NCI-H146 (cell line): ENCODE results near the gene CD300LG.

Experiments used
- DNase-seq: peaks from one replicate; lab custom pipeline; 2025; lab: John Stamatoyannopoulos, UW

Gene CD300LG

GRCh38 chr17:43825567-43825966, 21.4 kb upstream of the CD300LG start:
- no peak for DNase-seq

- no peak for DNase-seq
Observed at GRCh38 chr17:43826206-43826605, 20.8 kb upstream of the CD300LG start.

- DNase-seq, result no peak
Observed at GRCh38 chr17:43827596-43827995, 19.4 kb upstream of the CD300LG start.

GRCh38 chr17:43829738-43830137, 17.2 kb upstream of the CD300LG start:
- DNase-seq, result no peak

GRCh38 chr17:43830510-43831140, 16.4 kb upstream of the CD300LG start:
- no peak for DNase-seq

- DNase-seq, result no peak
Observed at GRCh38 chr17:43831633-43832032, 15.3 kb upstream of the CD300LG start.

GRCh38 chr17:43832168-43832975, 14.6 kb upstream of the CD300LG start:
- peak; percentile 63 for DNase-seq

- DNase-seq, result peak; percentile 80
Observed at GRCh38 chr17:43832976-43833829, 13.8 kb upstream of the CD300LG start, which contains the start of gene MPP3. Gene MPP3, minus strand, starts transcription at chr17:43833146. Its CDS starts 1,240 bp downstream, at chr17:43831906.

- peak; percentile 9 for DNase-seq
Observed at GRCh38 chr17:43834106-43834505, 12.9 kb upstream of the CD300LG start.

- DNase-seq, result peak; percentile 98
Observed at GRCh38 chr17:43839670-43840108, 7.3 kb upstream of the CD300LG start.

- DNase-seq, result peak; percentile 59
Observed at GRCh38 chr17:43840814-43841213, 6.2 kb upstream of the CD300LG start.

- no peak for DNase-seq
Observed at GRCh38 chr17:43841282-43841681, 5.7 kb upstream of the CD300LG start.

GRCh38 chr17:43842091-43842974, 4.6 kb upstream of the CD300LG start:
- DNase-seq, result peak; percentile 69

- DNase-seq, result no peak
Observed at GRCh38 chr17:43842975-43843325, 4.0 kb upstream of the CD300LG start.

GRCh38 chr17:43844241-43844640, 2.7 kb upstream of the CD300LG start:
- no peak for DNase-seq

GRCh38 chr17:43845766-43846165, 1.2 kb upstream of the CD300LG start:
- DNase-seq, result no peak

GRCh38 chr17:43846221-43846712, 709 bp upstream of the CD300LG start:
- peak; percentile 66 for DNase-seq

GRCh38 chr17:43848601-43849000, 1.6 kb downstream of the CD300LG start:
- no peak for DNase-seq

GRCh38 chr17:43849116-43849515, 2.1 kb downstream of the CD300LG start:
- no peak for DNase-seq

- DNase-seq, result no peak
Observed at GRCh38 chr17:43852571-43852970, 5.6 kb downstream of the CD300LG start.

GRCh38 chr17:43853546-43853945, 6.6 kb downstream of the CD300LG start:
- DNase-seq, result no peak
